SK-N-SH (cell line): ENCODE data around the gene KLHDC8A. TPM values are rescaled to one million over a fixed set of nuclear protein-coding genes. Genes with fewer than 3 reads are reported as not detected.

Experiments
- CTCF ChIA-PET: fragments of 300-600, 350-600 bp; formaldehyde crosslinking; extraction: SDS; loops from one replicate; lab custom pipeline; 2021; lab: Yijun Ruan, JAX
- POLR2A ChIA-PET: fragments of 350-600 bp; sonication (Branson Sonifier 250); formaldehyde crosslinking; extraction: SDS; loops from one replicate; lab custom pipeline; 2020; ENCODE audit warnings: antibody characterized with exemption, inconsistent platforms; lab: Yijun Ruan, JAX
- DNase-seq: peaks from one replicate; pipeline ENCODE4 v3.0.0; 2012
- H2AFZ ChIP-seq: fragments of 200-600 bp; sonication (generic); 2 replicates; pipeline ENCODE4 v1.8.1; 2016; ENCODE audit warnings: antibody characterized with exemption, mild to moderate bottlenecking, low read depth
- H3F3A ChIP-seq: fragments of 200-600 bp; sonication (generic); replicated peaks from 2 replicates; pipeline ENCODE3; 2016; ENCODE audit warnings: antibody characterized with exemption, mild to moderate bottlenecking; ENCODE audit not compliant: insufficient read depth
- H3K27ac ChIP-seq, 2 experiments: fragments of 200-500 bp in 1 of 2; fragments of 200-600 bp in 1 of 2; sonication (Bioruptor generic) in 1 of 2; sonication (generic), shearing (Covaris generic) in 1 of 2; 2 replicates each; pipeline versions ENCODE4 v1.5.1 to v1.6.1; 2014 to 2016; ENCODE audit warnings: low read depth in 2 of 2, inconsistent platforms in 1 of 2, low read length in 1 of 2, mild to moderate bottlenecking in 1 of 2, mixed read lengths in 1 of 2
- H3K27me3 ChIP-seq: fragments of 200-600 bp; sonication (generic), shearing (Covaris generic); 2 replicates; pipeline ENCODE4 v1.6.1; 2016; ENCODE audit warnings: mixed run types; ENCODE audit not compliant: insufficient read depth
- H3K36me3 ChIP-seq, 2 experiments: fragments of 200-500 bp in 1 of 2; fragments of 200-600 bp in 1 of 2; sonication (Bioruptor generic) in 1 of 2; sonication (generic) in 1 of 2; replicated peaks in 1 of 2; 2 replicates each; pipeline versions ENCODE3 to v1.5.1; 2014 to 2016; ENCODE audit warnings: low read length in 1 of 2, mild to moderate bottlenecking in 1 of 2; ENCODE audit not compliant: insufficient read depth in 2 of 2, control insufficient read depth in 1 of 2
- H3K4me1 ChIP-seq, 2 experiments: fragments of 200-500 bp in 1 of 2; fragments of 200-600 bp in 1 of 2; sonication (Bioruptor generic) in 1 of 2; sonication (generic), shearing (Covaris generic) in 1 of 2; 2 replicates each; pipeline versions ENCODE4 v1.5.1 to v1.6.1; 2014 to 2016; ENCODE audit warnings: low read depth in 1 of 2, low read length in 1 of 2, mixed run types in 1 of 2; ENCODE audit not compliant: insufficient read depth in 2 of 2, control insufficient read depth in 1 of 2
- H3K4me2 ChIP-seq: fragments of 200-600 bp; sonication (generic), shearing (Covaris generic); 2 replicates; pipeline ENCODE4 v1.6.1; 2017; ENCODE audit warnings: mixed run types
- H3K4me3 ChIP-seq, 2 experiments: fragments of 200-500 bp in 1 of 2; fragments of 200-600 bp in 1 of 2; sonication (Bioruptor generic) in 1 of 2; sonication (generic), shearing (Covaris generic) in 1 of 2; 2 replicates each; pipeline versions ENCODE4 v1.5.1 to v1.8.1; 2014 to 2016; ENCODE audit warnings: low read depth in 2 of 2, inconsistent platforms in 1 of 2, low read length in 1 of 2, mild to moderate bottlenecking in 1 of 2, mixed read lengths in 1 of 2, moderate library complexity in 1 of 2
- H3K79me2 ChIP-seq: fragments of 200-600 bp; sonication (generic); 2 replicates; pipeline ENCODE4 v1.8.1; 2017; ENCODE audit warnings: mild to moderate bottlenecking; ENCODE audit not compliant: insufficient read depth
- H3K9ac ChIP-seq: fragments of 200-600 bp; sonication (generic); 2 replicates; pipeline ENCODE4 v1.6.1; 2017; ENCODE audit warnings: mixed run types
- H3K9me2 ChIP-seq: fragments of 200-600 bp; sonication (generic); 2 replicates; pipeline ENCODE4 v1.6.1; 2017; ENCODE audit warnings: mixed run types
- H3K9me3 ChIP-seq: fragments of 200-600 bp; sonication (generic); 2 replicates; pipeline ENCODE4 v1.6.1; 2017; ENCODE audit warnings: mixed run types, mild to moderate bottlenecking, moderate library complexity
- H4K20me1 ChIP-seq: fragments of 200-600 bp; sonication (generic); 2 replicates; pipeline ENCODE4 v1.6.1; 2017; ENCODE audit warnings: mild to moderate bottlenecking, mixed run types; ENCODE audit not compliant: insufficient read depth
- CTCF ChIP-seq: fragments of 200-600 bp; sonication (generic); IDR thresholded peaks from 2 replicates; pipeline ENCODE4 v1.6.1; 2017; ENCODE audit warnings: antibody characterized with exemption, mild to moderate bottlenecking, moderate library complexity
- ELF1 ChIP-seq: IDR thresholded peaks from 2 replicates; pipeline ENCODE4 v1.4.0; 2012
- EP300 ChIP-seq, 2 experiments: IDR thresholded peaks; 2 replicates each; pipeline versions ENCODE4 v1.4.0 to v1.6.1; 2012; ENCODE audit warnings: borderline replicate concordance in 1 of 2, low read depth in 1 of 2, low read length in 1 of 2
- EZH2phosphoT487 ChIP-seq: fragments of 200-600 bp; sonication (generic); IDR thresholded peaks from 2 replicates; pipeline ENCODE4 v1.6.1; 2017; ENCODE audit warnings: low read depth, mixed run types, mild to moderate bottlenecking, antibody characterized with exemption, moderate library complexity, borderline replicate concordance
- FOSL2 ChIP-seq: IDR thresholded peaks from 2 replicates; pipeline ENCODE4 v1.4.0; 2012; ENCODE audit warnings: low read depth, mild to moderate bottlenecking, moderate library complexity, borderline replicate concordance
- FOXJ3 ChIP-seq: sonication (generic); formaldehyde crosslinking; IDR thresholded peaks from 2 replicates; pipeline ENCODE4 v1.5.1; 2020; ENCODE audit warnings: mild to moderate bottlenecking, missing genetic modification reagents
- GABPA ChIP-seq: IDR thresholded peaks from 2 replicates; pipeline ENCODE4 v1.4.0; 2012; ENCODE audit warnings: low read depth, mild to moderate bottlenecking
- GATA2 ChIP-seq: sonication (generic); formaldehyde crosslinking; IDR thresholded peaks from 2 replicates; pipeline ENCODE4 v1.5.0; 2020; ENCODE audit warnings: mild to moderate bottlenecking, missing genetic modification reagents
- JUND ChIP-seq: IDR thresholded peaks from 2 replicates; pipeline ENCODE4 v1.4.0; 2012
- MAX ChIP-seq: IDR thresholded peaks from 2 replicates; pipeline ENCODE4 v1.4.0; 2012; ENCODE audit warnings: low read depth
- MEF2A ChIP-seq: IDR thresholded peaks from 2 replicates; pipeline ENCODE4 v1.4.0; 2012; ENCODE audit warnings: low read depth, borderline replicate concordance
- NFIC ChIP-seq: IDR thresholded peaks from 2 replicates; pipeline ENCODE4 v1.4.0; 2012; ENCODE audit warnings: borderline replicate concordance
- NRF1 ChIP-seq: IDR thresholded peaks from 2 replicates; pipeline ENCODE4 v1.6.1; 2012; ENCODE audit warnings: low read depth, mild to moderate bottlenecking, low read length
- PBX3 ChIP-seq: IDR thresholded peaks from 2 replicates; pipeline ENCODE4; 2012
- POLR2AphosphoS5 ChIP-seq: IDR thresholded peaks from 2 replicates; pipeline ENCODE4 v1.6.1; 2012; ENCODE audit warnings: low read depth, low read length
- RCOR1 ChIP-seq: fragments of 150-350 bp; IDR thresholded peaks from 2 replicates; pipeline ENCODE4 v1.6.1; 2017; ENCODE audit warnings: antibody characterized with exemption, low read length
- REST ChIP-seq: IDR thresholded peaks from 2 replicates; pipeline ENCODE4 v1.6.1; 2012; ENCODE audit warnings: mild to moderate bottlenecking, low read depth, low read length, moderate library complexity
- RFX5 ChIP-seq: IDR thresholded peaks from 2 replicates; pipeline ENCODE4 v1.6.1; 2012; ENCODE audit warnings: mild to moderate bottlenecking, improper control_type of control experiment, low read length
- RXRA ChIP-seq: IDR thresholded peaks from 2 replicates; pipeline ENCODE4 v1.4.0; 2012; ENCODE audit warnings: low read depth, mild to moderate bottlenecking, borderline replicate concordance
- SIN3A ChIP-seq: IDR thresholded peaks from 2 replicates; pipeline ENCODE4 v1.6.1; 2012; ENCODE audit warnings: low read depth, mild to moderate bottlenecking, low read length, moderate library complexity, borderline replicate concordance
- TAF1 ChIP-seq: IDR thresholded peaks from 2 replicates; pipeline ENCODE4 v1.6.1; 2012; ENCODE audit warnings: low read depth, mild to moderate bottlenecking, low read length, moderate library complexity, borderline replicate concordance
- TCF12 ChIP-seq: IDR thresholded peaks from 2 replicates; pipeline ENCODE4 v1.4.0; 2012
- TEAD4 ChIP-seq: IDR thresholded peaks from 2 replicates; pipeline ENCODE4 v1.4.0; 2012; ENCODE audit warnings: mild to moderate bottlenecking, borderline replicate concordance; ENCODE audit not compliant: insufficient read depth
- USF2 ChIP-seq: fragments of 150-350 bp; IDR thresholded peaks from 2 replicates; pipeline ENCODE4 v1.6.1; 2017; ENCODE audit warnings: antibody characterized with exemption, low read length, low read depth, borderline replicate concordance
- WGBS: methylation state at CpG from one replicate; pipeline ENCODE4 v1.1.6; 2017; ENCODE audit warnings: low lambda C conversion rate; 5-methylcytosine and 5-hydroxymethylcytosine counted together
- polyA plus RNA-seq, 3 experiments: library from polyadenylated mRNA; depleted of rRNA; stranded (reverse); fragments of >200 nt; gene quantifications; 2 replicates each; pipeline ENCODE4 v1.2.3, GENCODE V29; 2012

Gene KLHDC8A
- polyA plus RNA-seq, 1 of the 3 experiments (the other 2 are of a cell fraction) = 0.02 TPM

GRCh38 chr1:205301205-205301821, 55.4 kb downstream of the KLHDC8A start:
- Histone ChIP-seq H3K79me2 (peaks cover 13% of the 10 kb centered on the region; the same call in 1 of the 2 replicates), H3F3A (peaks cover 35% of the 10 kb centered on the region), H3K9ac (peak overlapping the region; percentile 67), H3K27me3 (no peaks in the 10 kb centered on the region), H3K27ac (peak overlapping the region; percentile 40 to 97; a peak in 3 of 4 replicates), H3K4me3 (no peak overlapping the region; a peak in 1 of 4 replicates), H3K9me2 (no peaks in the 10 kb centered on the region), H3K4me1 (peaks cover 4 to 41% of the 10 kb centered on the region in 2 experiments; a peak in 3 of 4 replicates), H3K9me3 (no peaks in the 10 kb centered on the region), H4K20me1 (no peaks in the 10 kb centered on the region), H3K4me2 (peak overlapping the region; percentile 30; the same call in 1 of the 2 replicates), H3K36me3 (peaks cover 12 to 15% of the 10 kb centered on the region in 2 experiments), H2AFZ (no peak overlapping the region)
- ChIA-PET CTCF (interaction anchor here (46.8 kb wide), 1 partner anchor 29 kb away, joined by 1368 read pairs; no protein-coding TSS in a partner anchor), POLR2A (no interaction called here)
- 16% methylated on average over 12 of the region's 14 CpGs for WGBS
- no peak for DNase-seq
- TF ChIP-seq REST = 0 out of 2 replicates have a peak, but pooled peaks have one; percentile 53
- peak; percentile 75 for TF ChIP-seq JUND
- peak; percentile 42; the same call in 1 of the 2 replicates for TF ChIP-seq MEF2A
- no peak for TF ChIP-seq CTCF
- peak; percentile 90 for TF ChIP-seq TCF12
- no peak for TF ChIP-seq RCOR1
- TF ChIP-seq POLR2AphosphoS5 = peak; percentile 76; the same call in 1 of the 2 replicates
- no peak for TF ChIP-seq RFX5
- TF ChIP-seq PBX3 = peak; percentile 72
- no peak for TF ChIP-seq GATA2
- peak; percentile 76 for TF ChIP-seq MAX
- TF ChIP-seq FOSL2 = peak; percentile 38; the same call in 1 of the 2 replicates
- peak; percentile 82 for TF ChIP-seq NFIC
- TF ChIP-seq USF2 = no peak
- TF ChIP-seq TEAD4 = peak; percentile 100
- no peak for TF ChIP-seq NRF1
- TF ChIP-seq EP300 (IDR thresholded peaks at IDR 0.05; ENCODE audit: borderline replicate concordance in 1 of 2, low read depth in 1 of 2, low read length in 1 of 2) = peak; percentile 20 to 94; a peak in 3 of 4 replicates
- TF ChIP-seq SIN3A = peak; percentile 69; the same call in 1 of the 2 replicates
- TF ChIP-seq FOXJ3 (CRISPR knock-in tag) = no peak
- peak; percentile 86; the same call in 1 of the 2 replicates for TF ChIP-seq RXRA
- no peak for TF ChIP-seq ELF1
- no peak for TF ChIP-seq GABPA
- TF ChIP-seq EZH2phosphoT487 = no peak
- 0 out of 2 replicates have a peak, but pooled peaks have one; percentile 39 for TF ChIP-seq TAF1
